Transverse colon (tissue), 3 donors: ENCODE results near the gene SHC4.

Experiments used
- EP300 ChIP-seq: sonication (generic); formaldehyde crosslinking; IDR thresholded peaks from one replicate; pipeline ENCODE4 v1.6.1; 2017; ENCODE audit warnings: antibody characterized with exemption, low read depth
- POLR2A ChIP-seq: fragments of 450-650 bp; IDR thresholded peaks from one replicate; pipeline ENCODE4 v1.6.1; 2016; ENCODE audit warnings: antibody characterized with exemption, mild to moderate bottlenecking, moderate library complexity
- TF ChIP-seq, protein P1 (sequence below), 5 experiments: fragments of 200-600 bp in 3 of 5; fragments of 450-650 bp in 2 of 5; sonication (generic) in 3 of 5; IDR thresholded peaks; 1 replicate in 2 of 5; 2 replicates in 3 of 5; pipeline ENCODE4 v1.5.1; 2016 to 2017; ENCODE audit warnings: antibody characterized with exemption in 5 of 5, inconsistent platforms in 3 of 5, mild to moderate bottlenecking in 2 of 5, moderate library complexity in 1 of 5

DNA sequence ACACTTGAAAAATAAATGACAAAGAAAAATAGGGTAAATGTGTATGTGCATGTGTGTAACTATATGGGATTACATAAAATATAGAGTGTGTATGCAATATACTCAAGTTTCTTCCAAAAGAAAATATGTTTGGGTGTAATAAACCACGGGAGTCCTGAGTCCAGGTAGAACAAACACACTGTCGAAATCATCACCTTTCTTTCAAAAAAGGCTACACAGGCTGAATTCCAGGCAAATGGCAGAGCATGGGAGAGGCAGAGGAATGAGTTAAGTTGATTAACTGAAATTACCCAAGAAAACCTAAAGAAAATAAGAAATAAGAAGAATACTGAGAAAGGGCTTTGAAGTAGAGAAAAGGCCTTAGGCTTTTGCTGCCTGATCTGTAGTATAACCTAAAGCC is 179.0 kb downstream of the SHC4 start:
- TF ChIP-seq POLR2A, result no peak
- TF ChIP-seq, protein P1, sequence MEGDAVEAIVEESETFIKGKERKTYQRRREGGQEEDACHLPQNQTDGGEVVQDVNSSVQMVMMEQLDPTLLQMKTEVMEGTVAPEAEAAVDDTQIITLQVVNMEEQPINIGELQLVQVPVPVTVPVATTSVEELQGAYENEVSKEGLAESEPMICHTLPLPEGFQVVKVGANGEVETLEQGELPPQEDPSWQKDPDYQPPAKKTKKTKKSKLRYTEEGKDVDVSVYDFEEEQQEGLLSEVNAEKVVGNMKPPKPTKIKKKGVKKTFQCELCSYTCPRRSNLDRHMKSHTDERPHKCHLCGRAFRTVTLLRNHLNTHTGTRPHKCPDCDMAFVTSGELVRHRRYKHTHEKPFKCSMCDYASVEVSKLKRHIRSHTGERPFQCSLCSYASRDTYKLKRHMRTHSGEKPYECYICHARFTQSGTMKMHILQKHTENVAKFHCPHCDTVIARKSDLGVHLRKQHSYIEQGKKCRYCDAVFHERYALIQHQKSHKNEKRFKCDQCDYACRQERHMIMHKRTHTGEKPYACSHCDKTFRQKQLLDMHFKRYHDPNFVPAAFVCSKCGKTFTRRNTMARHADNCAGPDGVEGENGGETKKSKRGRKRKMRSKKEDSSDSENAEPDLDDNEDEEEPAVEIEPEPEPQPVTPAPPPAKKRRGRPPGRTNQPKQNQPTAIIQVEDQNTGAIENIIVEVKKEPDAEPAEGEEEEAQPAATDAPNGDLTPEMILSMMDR (IDR thresholded peaks at IDR 0.05), result no peak
- no peak for TF ChIP-seq EP300
